GM23248 (cell line): Measurements from ENCODE around the gene PTPRN2. TPM values are rescaled to one million over a fixed set of nuclear protein-coding genes. Genes with fewer than 3 reads are reported as not detected.

Experiments used
- DNase-seq: peaks from one replicate; pipeline ENCODE4 v3.0.0-alpha.2; 2015
- H2AFZ ChIP-seq: fragments of 200-600 bp; sonication (generic); 2 replicates; pipeline ENCODE4 v1.6.1; 2016; ENCODE audit warnings: antibody characterized with exemption
- H3F3A ChIP-seq: fragments of 200-600 bp; sonication (generic); 2 replicates; pipeline ENCODE4 v1.6.1; 2016; ENCODE audit warnings: mild to moderate bottlenecking, antibody characterized with exemption, mixed run types; ENCODE audit not compliant: insufficient read depth
- H3K27ac ChIP-seq: fragments of 200-600 bp; sonication (generic); 2 replicates; pipeline ENCODE4 v1.5.1; 2016; ENCODE audit warnings: mild to moderate bottlenecking
- H3K27me3 ChIP-seq: fragments of 200-600 bp; sonication (generic); replicated peaks from 2 replicates; pipeline ENCODE4 v1.6.1; 2016; ENCODE audit warnings: mild to moderate bottlenecking; ENCODE audit not compliant: insufficient read depth
- H3K36me3 ChIP-seq: fragments of 200-600 bp; sonication (generic); 2 replicates; pipeline ENCODE4 v1.6.1; 2016; ENCODE audit warnings: low read depth, mild to moderate bottlenecking
- H3K4me1 ChIP-seq: fragments of 200-600 bp; sonication (generic); 2 replicates; pipeline ENCODE4 v1.6.1; 2016; ENCODE audit warnings: mild to moderate bottlenecking; ENCODE audit not compliant: insufficient read depth
- H3K4me2 ChIP-seq: fragments of 200-600 bp; sonication (generic); one replicate; pipeline ENCODE4 v1.6.1; 2016; ENCODE audit warnings: mild to moderate bottlenecking; ENCODE audit not compliant: unreplicated experiment
- H3K4me3 ChIP-seq: fragments of 200-600 bp; sonication (generic); 2 replicates; pipeline ENCODE4 v1.5.1; 2016; ENCODE audit warnings: mild to moderate bottlenecking
- H3K79me2 ChIP-seq: fragments of 200-600 bp; sonication (generic); 2 replicates; pipeline ENCODE4 v1.6.1; 2016; ENCODE audit warnings: mild to moderate bottlenecking; ENCODE audit not compliant: insufficient read depth
- H3K9ac ChIP-seq: fragments of 200-600 bp; sonication (generic); 2 replicates; pipeline ENCODE4 v1.6.1; 2016; ENCODE audit warnings: mild to moderate bottlenecking
- H3K9me2 ChIP-seq: fragments of 200-600 bp; sonication (generic); 2 replicates; pipeline ENCODE4 v1.6.1; 2016; ENCODE audit warnings: mixed run types, mild to moderate bottlenecking, moderate library complexity; ENCODE audit not compliant: insufficient read depth
- H3K9me3 ChIP-seq: fragments of 200-600 bp; sonication (generic); one replicate; pipeline ENCODE4 v1.6.1; 2017; ENCODE audit warnings: low read depth
- H4K20me1 ChIP-seq: fragments of 200-600 bp; sonication (generic); 2 replicates; pipeline ENCODE4 v1.6.0; 2016; ENCODE audit not compliant: insufficient read depth
- EZH2 ChIP-seq: fragments of 200-600 bp; sonication (generic); IDR thresholded peaks from 2 replicates; pipeline ENCODE4 v1.6.1; 2018; ENCODE audit warnings: antibody characterized with exemption, mild to moderate bottlenecking; ENCODE audit not compliant: insufficient read depth, poor library complexity, severe bottlenecking
- EZH2phosphoT487 ChIP-seq: fragments of 200-600 bp; sonication (generic); IDR thresholded peaks from 2 replicates; pipeline ENCODE4 v1.6.1; 2018; ENCODE audit warnings: antibody characterized with exemption, moderate library complexity, mild to moderate bottlenecking, low read depth; ENCODE audit not compliant: insufficient read depth
- WGBS, 2 experiments: methylation state at CpG; one replicate each; pipeline ENCODE4 v1.1.6; 2015 to 2017; ENCODE audit warnings: low lambda C conversion rate in 2 of 2, low coverage in 1 of 2; ENCODE audit errors: missing lambda C conversion rate in 2 of 2; 5-methylcytosine and 5-hydroxymethylcytosine counted together
- in situ Hi-C: fragments of 300-500 bp; cut with MboI; formaldehyde crosslinking; loops from 2 replicates; pipeline ENCODE4 v1.15.0; 2020
- polyA plus RNA-seq: library from polyadenylated mRNA; unstranded; fragments of >200 nt; fragmentation: Nextera tagmentation; extraction: Ambion mirVana; gene quantifications from 2 replicates; pipeline ENCODE4 v1.2.1, GENCODE V29; 2016
- total RNA-seq: library from RNA; depleted of rRNA; stranded (reverse); fragments of >200 nt; shearing (Covaris generic); gene quantifications from 2 replicates; pipeline ENCODE4 v1.2.3, GENCODE V29; 2014

PTPRN2 gene
- total and polyA plus RNA-seq, 2 experiments from 2014 or later = 0.13 TPM; not detected in 1

DNA sequence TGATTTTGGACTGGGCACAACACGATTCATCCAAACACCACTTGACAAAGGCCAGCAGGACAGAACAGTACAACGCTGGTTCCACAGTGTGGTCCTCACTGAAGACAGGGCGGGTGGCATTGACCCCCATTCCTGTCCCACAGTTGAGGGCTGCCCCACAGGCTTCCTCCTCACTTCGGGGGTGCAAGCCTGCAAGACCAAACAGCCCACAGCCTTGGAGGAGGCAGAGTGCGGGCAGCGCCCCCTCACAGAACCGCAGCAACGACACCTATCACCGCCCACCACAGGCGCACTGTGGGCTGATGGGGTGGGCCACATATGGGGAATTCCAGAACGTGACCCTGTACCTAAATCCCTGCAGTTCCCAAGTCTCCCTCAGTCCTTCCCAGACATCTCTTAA, 70.6 kb downstream of the PTPRN2 start:
- no peak for DNase-seq
- Histone ChIP-seq H3K4me2 (no peak overlapping the region), H4K20me1 (no peaks in the 10 kb centered on the region), H3K4me1 (no peaks in the 10 kb centered on the region), H3K36me3 (no peaks in the 10 kb centered on the region), H3K4me3 (no peak overlapping the region), H3F3A (no peaks in the 10 kb centered on the region), H3K27me3 (no peaks in the 10 kb centered on the region), H3K9ac (no peak overlapping the region), H3K9me2 (no peaks in the 10 kb centered on the region), H3K79me2 (no peaks in the 10 kb centered on the region), H2AFZ (no peak overlapping the region), H3K9me3 (no peaks in the 10 kb centered on the region), H3K27ac (no peak overlapping the region)
- in situ Hi-C loops = no loop called here
- WGBS, 2 experiments = 40 to 52% methylated on average over 10 to 11 of the region's 11 CpGs
- no peak for TF ChIP-seq EZH2
- TF ChIP-seq EZH2phosphoT487 = no peak

DNA sequence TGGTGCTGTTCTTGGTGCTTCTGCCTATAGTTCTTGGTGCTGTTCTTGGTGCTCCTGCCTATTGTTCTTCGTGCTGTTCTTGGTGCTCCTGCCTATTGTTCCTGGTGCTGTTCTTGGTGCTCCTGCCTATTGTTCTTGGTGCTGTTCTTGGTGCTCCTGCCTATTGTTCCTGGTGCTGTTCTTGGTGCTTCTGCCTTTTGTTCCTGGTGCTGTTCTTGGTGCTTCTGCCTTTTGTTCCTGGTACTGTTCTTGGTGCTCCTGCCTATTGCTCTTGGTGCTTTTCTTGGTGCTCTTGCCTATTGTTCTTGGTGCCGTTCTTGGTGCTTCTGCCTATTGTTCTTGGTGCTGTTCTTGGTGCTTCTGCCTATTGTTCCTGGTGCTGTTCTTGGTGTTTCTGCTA, 71.1 kb downstream of the PTPRN2 start:
- H3K36me3 ChIP-seq = no peaks in the 10 kb centered on the region
- H3K27me3 ChIP-seq = no peaks in the 10 kb centered on the region
- in situ Hi-C loops = no loop called here

DNA sequence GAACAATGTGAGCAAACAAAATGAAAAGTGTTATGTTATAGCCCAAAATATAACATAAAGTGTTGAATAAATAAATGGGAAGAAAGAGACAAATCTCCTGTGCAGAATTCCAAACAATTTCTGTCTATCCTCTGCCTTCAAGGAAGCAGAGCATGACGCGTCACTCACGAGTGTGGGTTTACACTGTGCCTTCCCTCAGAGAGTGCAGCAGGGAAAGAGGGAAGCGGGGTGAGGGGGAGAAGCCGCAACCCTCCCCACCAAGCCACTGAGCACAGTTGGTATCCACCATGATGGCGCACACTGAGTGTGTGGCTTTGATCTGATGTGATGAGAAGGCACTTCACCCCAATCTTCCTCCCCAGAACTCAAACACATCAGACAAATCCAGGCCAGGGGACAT, 74.8 kb downstream of the PTPRN2 start:
- no peaks in the 10 kb centered on the region for H3F3A ChIP-seq
- no peaks in the 10 kb centered on the region for H3K9me3 ChIP-seq
- no peaks in the 10 kb centered on the region for H3K9me2 ChIP-seq
- no peaks in the 10 kb centered on the region for H3K79me2 ChIP-seq
- no peak for DNase-seq
- no peak overlapping the region for H3K4me2 ChIP-seq
- no peak overlapping the region for H3K27ac ChIP-seq
- in situ Hi-C loops = no loop called here
- H3K9ac ChIP-seq = no peak overlapping the region
- H2AFZ ChIP-seq = no peak overlapping the region
- WGBS, 2 experiments = 36 to 41% methylated on average over 6 of the region's 6 CpGs
- no peaks in the 10 kb centered on the region for H3K27me3 ChIP-seq
- no peak for TF ChIP-seq EZH2phosphoT487
- TF ChIP-seq EZH2 = no peak
- no peaks in the 10 kb centered on the region for H3K36me3 ChIP-seq
- no peak overlapping the region for H3K4me3 ChIP-seq
- no peaks in the 10 kb centered on the region for H4K20me1 ChIP-seq
- H3K4me1 ChIP-seq = no peaks in the 10 kb centered on the region

More for the DNA sequence above, 71.1 kb downstream of the PTPRN2 start:
- Histone ChIP-seq H3K4me3 (no peak overlapping the region), H4K20me1 (no peaks in the 10 kb centered on the region), H3K27ac (no peak overlapping the region), H3K9ac (no peak overlapping the region), H3K9me3 (no peaks in the 10 kb centered on the region), H2AFZ (no peak overlapping the region), H3K4me2 (no peak overlapping the region), H3F3A (no peaks in the 10 kb centered on the region), H3K9me2 (no peaks in the 10 kb centered on the region), H3K79me2 (no peaks in the 10 kb centered on the region), H3K4me1 (no peaks in the 10 kb centered on the region)
- WGBS, 2 experiments = 24 to 42% methylated on average over 2 of the region's 2 CpGs
- no peak for DNase-seq
- TF ChIP-seq EZH2 (no peak), EZH2phosphoT487 (no peak)

- TF ChIP-seq EZH2 = no peak
- no peak for TF ChIP-seq EZH2phosphoT487
- 10 to 16% methylated on average over 6 of the region's 6 CpGs for WGBS, 2 experiments
- in situ Hi-C loops = no loop called here
Measured at GRCh38 chr7:158512042-158512441, 75.6 kb downstream of the PTPRN2 start.

More at GRCh38 chr7:158512042-158512441, 75.6 kb downstream of the PTPRN2 start:
- Histone ChIP-seq H4K20me1 (no peaks in the 10 kb centered on the region), H3K79me2 (no peaks in the 10 kb centered on the region), H3K36me3 (no peaks in the 10 kb centered on the region), H3K4me2 (no peak overlapping the region), H3K27me3 (no peaks in the 10 kb centered on the region), H3F3A (no peaks in the 10 kb centered on the region), H3K4me3 (no peak overlapping the region), H3K27ac (no peak overlapping the region), H3K9me3 (no peaks in the 10 kb centered on the region), H3K9ac (no peak overlapping the region), H2AFZ (no peak overlapping the region), H3K4me1 (no peaks in the 10 kb centered on the region), H3K9me2 (no peaks in the 10 kb centered on the region)
- no peak for DNase-seq
